Measurements from ENCODE around the gene CBX8.

CBX8 gene

GRCh38 chr17:79749156-79749815, 47.6 kb downstream of the CBX8 start:
- Histone ChIP-seq H3K4me2 (ENCODE audit: low read length) (no peak overlapping the region), H3K27me3 (ENCODE audit: low read depth, low read length) (peaks cover 9% of the 10 kb centered on the region; the same call in 1 of the 2 replicates), H2AFZ (ENCODE audit: low read depth, low read length) (no peak overlapping the region), H3K79me2 (ENCODE audit: low read length) (no peaks in the 10 kb centered on the region), H3K36me3 (replicated peaks; ENCODE audit: low read depth, low read length) (no peaks in the 10 kb centered on the region), H3K4me3 (ENCODE audit: low read length) (no peak overlapping the region), H4K20me1 (ENCODE audit: insufficient read depth, low read length) (no peaks in the 10 kb centered on the region), H3K9ac (ENCODE audit: low read length) (no peak overlapping the region), H3K27ac (ENCODE audit: low read length) (no peak overlapping the region), H3K9me3 (ENCODE audit: insufficient read depth, low read length) (no peaks in the 10 kb centered on the region), H3K4me1 (ENCODE audit: low read length) (peaks cover 35% of the 10 kb centered on the region)
- TF ChIP-seq CTCF (IDR thresholded peaks at IDR 0.05; ENCODE audit: low read depth, low read length) (no peak), EZH2phosphoT487 (IDR thresholded peaks at IDR 0.05; ENCODE audit: low read depth) (no peak)

- no peak overlapping the region for H2AFZ ChIP-seq (ENCODE audit: low read depth, low read length)
- no peaks in the 10 kb centered on the region for H3K36me3 ChIP-seq (replicated peaks; ENCODE audit: low read depth, low read length)
- no peaks in the 10 kb centered on the region for H3K9me3 ChIP-seq (ENCODE audit: insufficient read depth, low read length)
- no peak overlapping the region for H3K9ac ChIP-seq (ENCODE audit: low read length)
- no peak overlapping the region for H3K4me2 ChIP-seq (ENCODE audit: low read length)
- H3K27me3 ChIP-seq (ENCODE audit: low read depth, low read length) = peaks cover 9% of the 10 kb centered on the region; the same call in 1 of the 2 replicates
- H3K4me3 ChIP-seq (ENCODE audit: low read length) = no peak overlapping the region
- no peaks in the 10 kb centered on the region for H4K20me1 ChIP-seq (ENCODE audit: insufficient read depth, low read length)
- no peak overlapping the region for H3K27ac ChIP-seq (ENCODE audit: low read length)
- peaks cover 35% of the 10 kb centered on the region for H3K4me1 ChIP-seq (ENCODE audit: low read length)
- no peaks in the 10 kb centered on the region for H3K79me2 ChIP-seq (ENCODE audit: low read length)
- TF ChIP-seq EZH2phosphoT487 (IDR thresholded peaks at IDR 0.05; ENCODE audit: low read depth) (no peak), CTCF (IDR thresholded peaks at IDR 0.05; ENCODE audit: low read depth, low read length) (no peak)
Measured at GRCh38 chr17:79748295-79749099, 48.4 kb downstream of the CBX8 start.

GRCh38 chr17:79747508-79748294, 49.2 kb downstream of the CBX8 start:
- Histone ChIP-seq H3K79me2 (ENCODE audit: low read length) (no peaks in the 10 kb centered on the region), H3K27ac (ENCODE audit: low read length) (no peak overlapping the region), H3K9me3 (ENCODE audit: insufficient read depth, low read length) (no peaks in the 10 kb centered on the region), H4K20me1 (ENCODE audit: insufficient read depth, low read length) (no peaks in the 10 kb centered on the region), H3K27me3 (ENCODE audit: low read depth, low read length) (peaks cover 6% of the 10 kb centered on the region; the same call in 1 of the 2 replicates), H3K4me3 (ENCODE audit: low read length) (no peak overlapping the region), H3K4me1 (ENCODE audit: low read length) (peaks cover 35% of the 10 kb centered on the region), H3K4me2 (ENCODE audit: low read length) (no peak overlapping the region), H3K36me3 (replicated peaks; ENCODE audit: low read depth, low read length) (no peaks in the 10 kb centered on the region), H3K9ac (ENCODE audit: low read length) (no peak overlapping the region), H2AFZ (ENCODE audit: low read depth, low read length) (no peak overlapping the region)
- TF ChIP-seq EZH2phosphoT487 (IDR thresholded peaks at IDR 0.05; ENCODE audit: low read depth) (no peak), CTCF (IDR thresholded peaks at IDR 0.05; ENCODE audit: low read depth, low read length) (no peak)

All from OCI-LY3 (cell line).